Mononuclear cell (primary cell): ENCODE measurements around the gene KLHDC8A. TPM values are rescaled to one million over a fixed set of nuclear protein-coding genes. Genes with fewer than 3 reads are reported as not detected.

Source experiments
- H3K27me3 ChIP-seq: 2 replicates; pipeline ENCODE4 v1.6.0; 2011; ENCODE audit warnings: low read length, control low read depth; ENCODE audit not compliant: insufficient read depth
- H3K4me1 ChIP-seq: 2 replicates; pipeline ENCODE4 v1.5.1; 2011; ENCODE audit warnings: mild to moderate bottlenecking, low read length, control low read depth; ENCODE audit not compliant: insufficient read depth
- H3K4me3 ChIP-seq: 2 replicates; pipeline ENCODE4 v1.5.1; 2011; ENCODE audit warnings: mild to moderate bottlenecking, low read length, moderate library complexity
- H3K9me3 ChIP-seq: 2 replicates; pipeline ENCODE4 v1.5.1; 2011; ENCODE audit warnings: low read depth, mild to moderate bottlenecking, control low read depth, low read length
- total RNA-seq: library from RNA; depleted of rRNA; stranded (reverse); fragments of >200 nt; gene quantifications from one replicate; pipeline ENCODE4 v1.2.3, GENCODE V29; 2012

KLHDC8A gene
- total RNA-seq, 1 donor = 0.21 TPM

DNA sequence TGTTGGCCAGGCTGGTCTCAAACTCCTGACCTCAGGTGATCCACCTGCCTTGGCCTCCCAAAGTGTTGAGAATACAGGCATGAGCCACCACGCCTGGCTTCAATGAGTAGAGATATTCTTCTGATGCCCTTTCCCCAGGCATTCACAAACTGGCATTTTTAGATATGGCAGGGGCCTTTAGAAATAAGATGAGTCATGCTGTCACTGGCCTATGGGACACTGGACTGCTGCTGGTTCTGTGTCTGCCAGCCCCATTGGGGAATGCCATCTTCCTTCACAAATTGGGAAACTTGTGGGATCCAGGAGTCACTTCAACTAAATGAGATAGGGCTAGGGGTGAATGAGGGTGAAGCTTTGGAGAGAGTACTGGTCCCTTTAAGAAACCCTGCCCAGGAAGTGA, 16.0 kb downstream of the KLHDC8A start:
- Histone ChIP-seq H3K4me3 (no peak overlapping the region), H3K27me3 (peaks cover 30% of the 10 kb centered on the region), H3K4me1 (peaks cover 16% of the 10 kb centered on the region), H3K9me3 (no peaks in the 10 kb centered on the region)

DNA sequence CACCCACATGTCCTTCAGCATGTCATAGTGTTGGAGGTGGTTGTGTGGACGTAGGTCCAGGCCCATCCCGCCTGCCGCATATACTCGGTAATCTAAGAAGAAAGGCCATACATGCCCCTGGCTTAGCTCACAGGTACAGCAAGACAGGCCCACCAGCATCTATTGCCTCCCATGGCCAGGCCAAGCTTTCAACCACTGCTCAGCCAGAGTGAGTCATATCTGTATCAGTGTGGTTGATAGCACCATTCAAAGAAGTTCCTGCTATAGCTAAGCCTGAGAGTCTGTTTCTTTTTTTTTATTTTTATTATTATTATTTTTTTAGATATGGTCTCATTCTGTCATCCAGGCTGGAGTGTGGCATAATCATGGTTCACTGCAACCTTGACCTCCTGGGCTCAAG, 17.0 kb downstream of the KLHDC8A start:
- Histone ChIP-seq H3K9me3 (no peaks in the 10 kb centered on the region), H3K27me3 (peaks cover 21% of the 10 kb centered on the region), H3K4me1 (peaks cover 14% of the 10 kb centered on the region), H3K4me3 (no peak overlapping the region)

GRCh38 chr1:205339197-205339702, 17.5 kb downstream of the KLHDC8A start:
- Histone ChIP-seq H3K4me1 (peaks cover 9% of the 10 kb centered on the region), H3K27me3 (peaks cover 17% of the 10 kb centered on the region), H3K9me3 (no peaks in the 10 kb centered on the region), H3K4me3 (no peak overlapping the region)

DNA sequence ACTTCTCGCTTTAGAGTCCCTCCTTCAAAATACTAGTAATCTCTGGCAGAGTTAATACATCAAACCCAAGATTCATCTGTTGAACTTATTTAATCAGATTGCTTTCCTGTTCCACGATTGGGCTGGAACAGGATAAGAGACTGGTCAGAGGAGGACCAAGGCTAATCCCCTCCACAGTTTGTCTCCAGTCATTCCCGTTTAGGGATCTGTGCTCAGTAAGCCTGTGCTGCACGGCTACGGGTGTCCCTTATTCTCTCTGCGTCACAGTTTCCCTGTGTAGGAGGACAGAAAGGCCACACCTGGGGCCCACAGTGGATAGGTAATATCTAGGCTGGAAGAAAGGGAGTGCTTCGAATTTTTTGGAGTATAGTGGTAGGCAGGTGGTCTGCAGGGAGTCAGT, 18.7 kb downstream of the KLHDC8A start:
- H3K4me1 ChIP-seq = no peaks in the 10 kb centered on the region
- H3K4me3 ChIP-seq = no peak overlapping the region
- H3K9me3 ChIP-seq = no peaks in the 10 kb centered on the region
- peaks cover 8% of the 10 kb centered on the region for H3K27me3 ChIP-seq

- Histone ChIP-seq H3K4me1 (no peaks in the 10 kb centered on the region), H3K4me3 (no peak overlapping the region), H3K27me3 (peaks cover 4% of the 10 kb centered on the region), H3K9me3 (no peaks in the 10 kb centered on the region)
Measured at GRCh38 chr1:205337481-205337880, 19.2 kb downstream of the KLHDC8A start.

GRCh38 chr1:205335692-205336091, 21.0 kb downstream of the KLHDC8A start:
- Histone ChIP-seq H3K4me3 (no peak overlapping the region), H3K9me3 (no peaks in the 10 kb centered on the region), H3K4me1 (no peaks in the 10 kb centered on the region), H3K27me3 (no peaks in the 10 kb centered on the region)

GRCh38 chr1:205332015-205332791, 24.5 kb downstream of the KLHDC8A start:
- Histone ChIP-seq H3K9me3 (no peaks in the 10 kb centered on the region), H3K4me1 (no peaks in the 10 kb centered on the region), H3K4me3 (no peak overlapping the region), H3K27me3 (no peaks in the 10 kb centered on the region)

- peaks cover 3% of the 10 kb centered on the region for H3K4me1 ChIP-seq
- no peaks in the 10 kb centered on the region for H3K9me3 ChIP-seq
- H3K27me3 ChIP-seq = peaks cover 2% of the 10 kb centered on the region
- H3K4me3 ChIP-seq = no peak overlapping the region
Measured at GRCh38 chr1:205330150-205330549, 26.6 kb downstream of the KLHDC8A start.

GRCh38 chr1:205329719-205330118, 27.0 kb downstream of the KLHDC8A start:
- Histone ChIP-seq H3K27me3 (peaks cover 2% of the 10 kb centered on the region), H3K4me3 (no peak overlapping the region), H3K9me3 (no peaks in the 10 kb centered on the region), H3K4me1 (peaks cover 7% of the 10 kb centered on the region)

DNA sequence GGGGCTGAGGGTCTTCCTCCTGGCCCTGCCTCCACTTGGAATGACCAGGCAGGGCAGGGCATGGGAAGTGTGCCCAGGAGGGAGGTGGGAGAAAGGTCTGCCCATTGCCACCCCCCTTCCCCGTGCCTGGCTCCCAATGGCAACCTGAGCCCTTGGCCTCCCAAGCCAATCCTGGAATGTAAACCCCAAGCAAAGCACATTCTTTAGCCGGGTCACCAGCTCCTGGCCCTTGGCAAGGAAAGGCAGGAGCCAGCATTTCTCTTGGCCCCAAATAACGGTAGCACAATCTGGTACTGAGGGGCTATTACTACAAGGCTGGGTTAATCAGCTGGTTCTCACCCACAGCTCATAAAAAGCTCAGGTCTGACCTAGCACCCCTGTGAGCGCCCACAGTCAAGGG, 28.2 kb downstream of the KLHDC8A start:
- H3K27me3 ChIP-seq = peaks cover 2% of the 10 kb centered on the region

DNA sequence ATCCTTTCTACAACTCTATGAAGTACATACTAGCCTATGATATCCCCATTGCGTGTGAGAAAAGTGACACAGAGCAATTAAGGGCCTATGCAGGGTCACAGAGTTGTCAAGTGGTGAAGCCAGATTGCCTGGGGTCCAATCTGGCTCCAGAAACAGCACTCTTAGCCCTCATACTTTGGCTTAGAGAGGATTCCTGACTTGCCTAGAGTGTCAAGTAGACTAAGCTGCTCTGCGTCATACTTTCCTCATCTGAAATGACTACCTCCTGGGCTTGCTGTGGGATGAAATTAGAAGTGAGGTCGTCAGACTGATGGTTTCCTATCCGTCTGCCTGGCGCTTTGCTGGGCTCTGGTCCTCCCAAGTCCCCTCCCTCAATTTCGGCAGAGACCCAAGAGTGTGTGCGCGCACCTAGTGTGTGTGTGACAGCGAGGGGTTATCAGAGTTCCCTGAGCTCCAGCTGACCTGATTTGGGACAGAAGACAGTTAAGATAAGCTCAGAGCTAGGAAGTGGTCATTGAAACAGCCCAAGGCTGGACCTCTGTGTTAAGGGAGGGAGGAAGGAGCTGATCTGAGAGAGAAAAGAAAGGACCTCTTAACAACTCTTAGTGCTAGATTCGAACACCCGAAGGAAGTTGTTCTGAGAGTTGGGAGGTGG, 29.8 kb downstream of the KLHDC8A start:
- H3K9me3 ChIP-seq = no peaks in the 10 kb centered on the region
- no peak overlapping the region for H3K4me3 ChIP-seq
- peaks cover 2% of the 10 kb centered on the region for H3K27me3 ChIP-seq
- peaks cover 16% of the 10 kb centered on the region for H3K4me1 ChIP-seq

More for the DNA sequence above, 28.2 kb downstream of the KLHDC8A start:
- H3K4me1 ChIP-seq = peaks cover 11% of the 10 kb centered on the region
- H3K4me3 ChIP-seq = no peak overlapping the region
- no peaks in the 10 kb centered on the region for H3K9me3 ChIP-seq

- Histone ChIP-seq H3K9me3 (no peaks in the 10 kb centered on the region), H3K27me3 (peaks cover 2% of the 10 kb centered on the region), H3K4me3 (no peak overlapping the region), H3K4me1 (peaks cover 20% of the 10 kb centered on the region)
Measured at GRCh38 chr1:205325334-205325884, 31.3 kb downstream of the KLHDC8A start.

- Histone ChIP-seq H3K4me1 (peaks cover 26% of the 10 kb centered on the region), H3K4me3 (no peak overlapping the region), H3K27me3 (peaks cover 2% of the 10 kb centered on the region), H3K9me3 (no peaks in the 10 kb centered on the region)
Measured at GRCh38 chr1:205324781-205325180, 31.9 kb downstream of the KLHDC8A start.

- H3K4me3 ChIP-seq = no peak overlapping the region
- H3K4me1 ChIP-seq = peaks cover 36% of the 10 kb centered on the region
- no peaks in the 10 kb centered on the region for H3K9me3 ChIP-seq
- H3K27me3 ChIP-seq = peaks cover 2% of the 10 kb centered on the region
Measured at GRCh38 chr1:205323794-205324193, 32.9 kb downstream of the KLHDC8A start.

GRCh38 chr1:205321959-205322283, 34.8 kb downstream of the KLHDC8A start:
- no peaks in the 10 kb centered on the region for H3K9me3 ChIP-seq
- H3K4me1 ChIP-seq = peaks cover 55% of the 10 kb centered on the region
- H3K4me3 ChIP-seq = peak overlapping the region; percentile 98
- peaks cover 2% of the 10 kb centered on the region for H3K27me3 ChIP-seq
